Hematopoietic multipotent progenitor cell treated with erythropoietin and hydrocortisone succinate and interleukin-3 and kit ligand, for 4 days (in vitro differentiated cells): ENCODE data around the gene SMURF1.

Experiments
- DNase-seq: peaks from one replicate; pipeline ENCODE4 v3.0.0-alpha.2; 2015

Gene SMURF1

DNA sequence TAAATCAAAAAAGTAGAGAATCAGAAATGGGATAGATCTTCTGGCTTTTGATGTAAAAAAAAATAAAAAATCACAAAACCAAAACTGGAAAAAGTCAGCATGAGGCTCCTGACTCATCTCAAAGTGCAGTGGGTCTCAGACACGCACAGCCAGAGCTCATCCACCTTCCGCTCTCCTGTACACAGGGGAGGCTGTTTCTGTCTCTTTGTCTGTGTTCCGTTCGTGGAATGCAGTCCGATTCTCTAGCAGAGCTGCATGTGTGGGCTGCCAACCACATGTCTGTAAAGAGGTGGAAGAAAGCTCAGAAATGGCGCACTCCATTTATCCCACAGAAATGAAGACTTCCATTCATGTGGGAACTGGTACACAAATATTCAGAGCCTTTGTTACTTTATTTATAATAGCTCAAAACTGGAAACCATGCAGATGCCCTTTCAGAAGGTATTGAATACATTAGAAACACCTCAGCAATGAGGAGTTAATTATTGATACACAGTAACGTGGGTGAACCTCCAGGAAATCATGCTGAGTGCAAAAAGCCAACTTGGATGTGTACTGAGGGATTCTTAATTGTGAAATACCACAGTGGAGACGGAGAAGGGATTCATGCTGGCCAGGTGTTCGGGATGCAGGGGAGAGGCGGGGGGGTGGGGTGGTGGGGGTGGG is 142.3 kb downstream of the SMURF1 start:
- no peak for DNase-seq

GRCh38 chr7:99000904-99001465 is 142.9 kb downstream of the SMURF1 start:
- no peak for DNase-seq

GRCh38 chr7:99000196-99000903 is 143.6 kb downstream of the SMURF1 start:
- DNase-seq, result no peak

GRCh38 chr7:98998821-98999725 is 144.8 kb downstream of the SMURF1 start:
- no peak for DNase-seq

DNA sequence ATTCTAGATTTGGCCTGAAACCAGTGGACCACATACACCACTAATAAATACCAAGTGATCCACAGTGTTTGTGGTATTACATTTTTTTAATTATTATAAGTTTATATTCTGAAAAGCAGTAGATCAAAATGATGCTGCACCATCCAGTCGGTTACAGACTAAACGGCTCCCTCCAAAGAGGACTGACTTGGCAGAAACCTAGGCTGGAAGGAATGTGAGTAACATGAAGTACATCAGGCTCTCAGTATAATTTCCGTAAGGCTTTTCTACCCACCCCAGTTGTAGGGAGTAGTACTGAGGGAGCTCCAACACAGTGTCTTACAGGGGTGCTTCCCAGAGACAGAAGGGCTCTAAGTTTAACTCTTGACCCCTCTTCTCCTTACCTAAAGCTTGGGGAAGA is 146.1 kb downstream of the SMURF1 start:
- DNase-seq, result no peak

GRCh38 chr7:98996150-98996552 is 147.8 kb downstream of the SMURF1 start:
- DNase-seq, result no peak

- DNase-seq, result no peak
These were observed 148.3 kb downstream of the SMURF1 start for GRCh38 chr7:98995523-98996149.

GRCh38 chr7:98995111-98995510 is 148.8 kb downstream of the SMURF1 start:
- no peak for DNase-seq

DNA sequence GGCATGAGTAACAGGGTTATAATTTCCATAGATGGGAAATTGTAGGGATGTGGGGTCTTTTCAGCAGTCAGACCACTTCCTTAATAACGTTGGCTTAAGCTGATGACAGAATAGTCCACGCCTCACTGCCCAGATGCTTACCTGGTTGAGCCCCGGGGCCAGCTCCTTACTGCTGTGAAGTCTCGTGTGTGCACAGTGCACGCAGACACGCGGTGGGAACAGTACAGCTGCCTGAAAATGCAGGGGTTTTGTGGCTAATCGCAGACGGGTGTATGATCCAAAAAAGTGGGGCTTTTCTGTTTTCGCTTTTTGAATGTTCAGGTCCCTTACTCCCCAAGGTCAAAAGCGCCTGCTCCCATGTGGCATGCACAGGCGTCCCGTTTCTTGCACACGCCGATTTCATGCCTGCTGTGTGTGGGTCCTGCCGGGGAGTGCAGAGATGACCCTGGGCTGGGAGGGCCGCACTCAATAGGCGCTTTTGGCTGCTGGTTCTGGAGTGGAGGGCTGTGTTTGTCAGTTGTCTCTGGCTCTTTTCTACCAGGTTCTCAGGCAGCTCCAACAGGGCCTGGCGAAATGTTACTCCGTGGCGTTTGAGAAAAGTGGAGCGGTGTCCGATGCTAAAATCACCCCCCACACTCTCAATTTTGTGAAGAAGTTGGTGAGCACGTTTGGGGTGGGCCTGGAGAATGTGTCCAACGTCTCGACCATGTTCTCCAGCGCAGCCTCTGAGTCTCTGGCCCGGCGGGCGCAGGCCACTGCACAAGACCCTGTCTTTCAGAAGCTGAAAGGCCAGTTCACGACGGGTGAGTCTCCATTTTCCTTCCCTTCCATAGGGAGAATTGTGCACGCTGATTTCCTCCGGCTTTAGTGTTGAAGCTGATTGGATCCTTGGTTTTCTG is 149.6 kb downstream of the SMURF1 start:
- no peak for DNase-seq

GRCh38 chr7:98993024-98993897 is 150.6 kb downstream of the SMURF1 start:
- DNase-seq, result no peak

- DNase-seq, result no peak
These were observed 151.8 kb downstream of the SMURF1 start for GRCh38 chr7:98992076-98992475.

DNA sequence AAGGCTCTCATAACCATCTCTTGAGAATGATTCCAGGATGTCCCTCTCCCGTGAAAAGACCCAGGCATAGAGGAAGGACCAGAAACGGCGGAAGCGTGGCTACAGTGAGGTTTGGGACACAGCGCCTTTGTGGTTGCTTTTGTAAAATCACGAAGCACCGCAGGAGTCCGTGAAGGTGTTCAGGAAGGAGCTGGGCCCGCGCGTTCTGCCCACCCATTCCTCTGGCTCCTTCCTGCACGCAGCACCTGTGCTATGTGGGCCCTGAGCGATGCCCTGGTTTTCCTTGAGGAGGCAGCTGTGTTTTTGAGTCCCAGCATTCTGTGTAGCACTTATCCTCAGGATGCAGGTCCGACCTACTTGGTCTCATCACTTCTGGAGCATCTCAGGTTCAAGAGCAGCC is 152.8 kb downstream of the SMURF1 start:
- DNase-seq, result no peak

DNA sequence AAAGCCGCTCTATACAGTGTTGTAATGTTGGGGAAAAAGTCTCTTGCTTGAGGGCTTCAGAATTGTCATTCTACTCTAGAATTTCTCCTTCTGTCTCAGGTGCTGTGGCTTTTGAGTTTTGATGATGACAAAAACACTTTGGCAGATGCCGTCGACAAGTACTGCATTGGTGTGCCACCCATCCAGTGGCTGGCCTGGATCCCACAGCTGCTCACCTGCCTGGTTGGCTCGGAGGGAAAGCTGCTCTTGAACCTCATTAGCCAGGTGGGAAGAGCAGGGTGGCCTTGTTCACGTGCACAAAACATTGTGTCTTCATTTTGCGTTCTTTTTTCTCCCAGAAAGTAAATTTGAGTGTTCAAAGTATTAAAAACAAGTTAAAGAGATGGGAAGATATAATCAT is 153.6 kb downstream of the SMURF1 start:
- DNase-seq, result no peak

- no peak for DNase-seq
These were observed 155.3 kb downstream of the SMURF1 start for GRCh38 chr7:98988641-98989040.

DNA sequence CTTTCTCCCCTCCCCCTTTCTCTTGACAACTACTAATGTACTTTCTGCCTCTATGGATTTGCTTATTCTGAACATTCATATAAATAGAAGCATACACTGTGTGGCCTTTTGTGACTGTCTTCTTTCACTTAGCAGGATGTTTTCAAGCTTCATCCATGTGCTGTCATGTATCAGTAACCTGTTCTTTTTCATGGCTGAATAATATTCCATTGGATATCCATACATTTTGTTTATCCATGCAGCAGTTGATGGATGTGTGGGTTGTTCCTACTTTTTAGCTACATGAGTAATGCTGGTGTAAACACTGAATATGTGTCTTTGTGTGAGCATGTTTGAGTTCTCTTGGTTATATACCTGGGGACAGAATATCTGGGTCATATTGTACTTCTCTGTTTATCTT is 158.0 kb downstream of the SMURF1 start:
- DNase-seq, result no peak

DNA sequence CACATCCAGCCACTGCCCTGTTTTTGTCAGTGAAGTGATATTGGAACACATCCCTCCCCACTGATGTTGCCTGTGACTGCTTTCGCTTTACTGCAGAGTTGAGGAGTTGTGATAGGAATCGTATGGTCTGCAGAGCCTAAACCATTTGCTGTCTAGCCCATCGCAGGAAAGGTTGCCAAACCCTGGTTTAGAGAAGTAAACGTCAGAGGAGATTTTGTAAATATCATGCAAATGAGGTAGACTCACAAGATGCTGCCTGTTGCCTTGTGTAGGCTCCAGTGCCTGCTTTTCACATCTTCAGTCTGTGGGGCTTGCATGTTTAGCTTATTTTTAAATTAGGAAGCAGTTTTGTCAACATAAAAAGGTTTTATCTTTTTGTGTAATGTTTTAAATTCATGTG is 158.5 kb downstream of the SMURF1 start:
- no peak for DNase-seq

GRCh38 chr7:98984126-98984525 is 159.8 kb downstream of the SMURF1 start:
- DNase-seq, result no peak

DNA sequence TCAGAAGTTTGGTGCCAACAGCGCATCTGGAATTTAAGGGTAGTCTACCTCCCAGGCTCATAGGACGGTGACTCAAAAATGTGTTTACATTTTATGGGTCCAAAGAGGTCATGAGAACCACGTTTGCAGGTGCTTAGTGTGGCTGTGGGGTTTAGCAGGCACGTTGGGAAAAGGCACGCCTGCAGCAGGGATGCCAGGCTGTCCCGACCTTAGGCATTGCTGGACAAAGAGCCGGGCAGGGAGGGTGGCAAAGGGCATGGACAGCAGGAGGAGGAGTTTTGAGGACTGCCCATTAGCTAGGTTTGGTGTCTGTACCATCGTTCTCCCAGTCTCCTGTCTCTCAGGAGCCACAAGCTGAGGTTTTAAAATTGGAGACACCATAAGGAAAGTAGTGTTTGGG is 161.2 kb downstream of the SMURF1 start:
- no peak for DNase-seq

DNA sequence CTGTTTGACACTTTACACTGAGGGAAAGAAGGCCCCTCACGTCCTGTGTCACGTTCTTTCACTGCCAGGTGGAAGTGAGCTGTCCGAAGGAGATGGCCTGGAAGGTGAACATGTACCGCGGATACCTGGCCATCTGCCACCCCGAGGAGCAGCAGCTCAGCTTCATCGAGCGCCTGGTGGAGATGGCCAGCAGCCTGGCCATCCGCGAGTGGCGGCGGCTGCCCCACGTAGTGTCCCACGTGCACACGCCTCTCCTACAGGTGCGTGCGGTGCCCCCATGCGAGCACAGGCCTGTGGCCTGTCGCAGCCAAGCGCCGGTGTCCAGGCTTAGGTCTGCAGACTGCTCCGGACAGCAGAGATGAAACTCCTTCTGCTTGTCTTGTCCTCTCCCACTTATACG is 162.2 kb downstream of the SMURF1 start:
- no peak for DNase-seq

DNA sequence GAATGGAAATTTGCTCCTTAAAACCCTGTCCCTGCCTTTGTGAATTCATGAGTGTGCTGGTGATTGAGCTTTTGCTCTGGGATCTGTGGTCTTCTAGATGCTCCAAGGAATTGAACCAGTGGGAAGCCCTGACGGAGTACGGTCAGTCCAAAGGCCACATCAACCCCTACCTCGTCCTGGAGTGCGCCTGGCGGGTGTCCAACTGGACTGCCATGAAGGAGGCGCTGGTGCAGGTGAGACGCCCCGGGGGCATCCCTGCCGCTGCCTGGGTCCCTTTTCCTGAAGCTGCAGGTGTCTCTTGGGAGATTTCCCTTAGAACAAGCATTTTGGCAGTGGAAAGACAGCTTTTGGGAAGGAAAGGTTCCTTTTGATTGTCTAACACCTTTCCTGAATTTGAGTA is 165.2 kb downstream of the SMURF1 start:
- no peak for DNase-seq
